ENCODE data around the gene PI4KA. TPM values are rescaled to one million over a fixed set of nuclear protein-coding genes. Genes with fewer than 3 reads are reported as not detected.
A peak's percentile ranks its signal among the peaks of the same experiment; 100 is the strongest.

The PI4KA gene
- total and polyA plus RNA-seq, 8 donors = 22.7 to 174 (median 55.4) TPM

DNA sequence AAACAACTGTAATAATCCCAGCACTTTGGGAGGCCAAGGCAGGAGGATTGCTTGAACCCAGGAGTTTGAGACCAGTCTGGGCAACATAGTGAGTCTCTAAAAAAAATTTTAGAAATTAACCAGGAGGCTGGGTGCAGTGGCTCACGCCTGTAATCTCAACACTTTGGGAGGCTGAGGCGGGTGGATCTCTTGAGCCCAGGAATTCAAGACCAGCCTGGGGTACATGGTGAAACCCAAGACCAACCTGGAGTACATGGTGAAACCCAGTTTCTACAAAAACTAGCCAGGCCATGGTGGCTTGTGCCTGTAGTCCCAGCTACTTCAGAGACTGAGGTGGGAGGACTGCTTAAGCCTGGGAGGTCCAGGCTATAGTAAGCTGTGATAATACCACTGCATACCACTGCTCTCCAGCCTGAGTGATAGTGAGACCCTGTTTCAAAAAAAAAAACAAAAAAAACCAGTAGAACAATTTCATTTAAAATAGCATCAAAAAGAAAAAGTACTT, 11.2 kb downstream of the PI4KA start:
- Histone ChIP-seq H3K9me3 (no peaks in the 10 kb centered on the region), H3K36me3 (no peaks in the 10 kb centered on the region), H3K27me3 (no peaks in the 10 kb centered on the region), H3K4me1 (peaks cover 0 to 35% (median 19%) of the 10 kb centered on the region in 4 donors), H3K27ac (no peak overlapping the region), H3K4me3 (no peak overlapping the region)
- TF ChIP-seq POLR2AphosphoS5 (IDR thresholded peaks at IDR 0.05) (no peak), POLR2A (IDR thresholded peaks at IDR 0.05) (no peak), EP300 (IDR thresholded peaks at IDR 0.05) (no peak)
- TF ChIP-seq, protein P1, sequence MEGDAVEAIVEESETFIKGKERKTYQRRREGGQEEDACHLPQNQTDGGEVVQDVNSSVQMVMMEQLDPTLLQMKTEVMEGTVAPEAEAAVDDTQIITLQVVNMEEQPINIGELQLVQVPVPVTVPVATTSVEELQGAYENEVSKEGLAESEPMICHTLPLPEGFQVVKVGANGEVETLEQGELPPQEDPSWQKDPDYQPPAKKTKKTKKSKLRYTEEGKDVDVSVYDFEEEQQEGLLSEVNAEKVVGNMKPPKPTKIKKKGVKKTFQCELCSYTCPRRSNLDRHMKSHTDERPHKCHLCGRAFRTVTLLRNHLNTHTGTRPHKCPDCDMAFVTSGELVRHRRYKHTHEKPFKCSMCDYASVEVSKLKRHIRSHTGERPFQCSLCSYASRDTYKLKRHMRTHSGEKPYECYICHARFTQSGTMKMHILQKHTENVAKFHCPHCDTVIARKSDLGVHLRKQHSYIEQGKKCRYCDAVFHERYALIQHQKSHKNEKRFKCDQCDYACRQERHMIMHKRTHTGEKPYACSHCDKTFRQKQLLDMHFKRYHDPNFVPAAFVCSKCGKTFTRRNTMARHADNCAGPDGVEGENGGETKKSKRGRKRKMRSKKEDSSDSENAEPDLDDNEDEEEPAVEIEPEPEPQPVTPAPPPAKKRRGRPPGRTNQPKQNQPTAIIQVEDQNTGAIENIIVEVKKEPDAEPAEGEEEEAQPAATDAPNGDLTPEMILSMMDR (IDR thresholded peaks at IDR 0.05) = no peak
- 85 to 95% (median 94%) methylated on average over 2 of the region's 2 CpGs for WGBS, 5 donors
- intact Hi-C loops (cut with DNase I; ENCODE audit: low total_unique reads) = no loop called here
- DNase-seq = no peak

DNA sequence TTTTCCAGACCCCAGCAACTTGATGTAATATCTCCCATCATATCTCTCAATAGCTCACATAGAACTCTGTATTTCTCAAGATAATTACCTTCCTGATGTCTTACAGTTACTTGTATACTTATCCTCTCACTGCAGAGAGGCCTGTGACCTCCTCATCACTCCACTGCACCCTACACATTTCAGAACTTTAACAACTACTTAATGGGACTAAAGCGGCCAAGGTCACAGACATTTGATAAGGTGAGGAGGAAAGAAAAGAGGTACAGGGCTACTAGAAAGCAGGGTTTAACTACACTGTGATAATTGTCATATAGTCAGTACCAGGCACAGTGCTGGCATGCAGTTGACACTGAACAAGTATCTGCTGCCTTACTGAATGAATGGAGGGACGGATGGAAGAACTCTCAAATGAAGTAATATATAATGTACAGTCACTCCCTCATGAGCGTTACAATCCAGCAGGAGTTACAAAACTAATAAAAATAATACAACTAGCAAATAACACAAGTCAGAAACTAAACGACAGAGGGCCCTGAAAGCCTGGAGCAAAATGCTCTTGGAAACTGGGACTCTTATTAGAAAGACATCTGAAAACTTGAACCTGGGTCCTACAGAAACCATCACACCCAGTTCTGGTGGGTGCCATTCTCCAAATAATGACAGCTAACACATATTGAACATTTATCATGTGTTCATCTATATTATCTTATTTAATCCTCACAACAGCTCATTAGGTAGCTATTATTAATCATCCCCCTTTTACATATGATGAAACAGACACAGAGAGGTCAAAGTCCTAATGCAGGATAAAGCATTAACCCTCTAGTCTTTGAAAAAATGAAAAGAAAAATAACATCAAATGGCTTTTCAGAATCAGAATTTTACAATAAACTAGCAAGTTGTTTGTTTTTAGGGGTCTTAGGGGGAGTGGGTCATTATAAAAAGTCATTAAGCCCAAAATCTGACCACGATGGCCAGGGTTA, 14.3 kb downstream of the PI4KA start:
- H3K4me1 ChIP-seq = peaks cover 6 to 43% (median 21%) of the 10 kb centered on the region in 4 donors
- WGBS, 5 donors = 65 to 74% (median 72%) methylated on average over 5 of the region's 5 CpGs
- no peaks in the 10 kb centered on the region for H3K36me3 ChIP-seq
- TF ChIP-seq POLR2AphosphoS5 (IDR thresholded peaks at IDR 0.05) = no peak
- TF ChIP-seq EP300 (IDR thresholded peaks at IDR 0.05) = no peak
- TF ChIP-seq, protein P1 (IDR thresholded peaks at IDR 0.05) = no peak
- no peak for TF ChIP-seq POLR2A (IDR thresholded peaks at IDR 0.05)
- no peaks in the 10 kb centered on the region for H3K27me3 ChIP-seq
- no peak overlapping the region for H3K27ac ChIP-seq
- DNase-seq = no peak
- H3K9me3 ChIP-seq = no peaks in the 10 kb centered on the region
- intact Hi-C loops (cut with DNase I; ENCODE audit: low total_unique reads) = no loop called here
- no peak overlapping the region for H3K4me3 ChIP-seq

DNA sequence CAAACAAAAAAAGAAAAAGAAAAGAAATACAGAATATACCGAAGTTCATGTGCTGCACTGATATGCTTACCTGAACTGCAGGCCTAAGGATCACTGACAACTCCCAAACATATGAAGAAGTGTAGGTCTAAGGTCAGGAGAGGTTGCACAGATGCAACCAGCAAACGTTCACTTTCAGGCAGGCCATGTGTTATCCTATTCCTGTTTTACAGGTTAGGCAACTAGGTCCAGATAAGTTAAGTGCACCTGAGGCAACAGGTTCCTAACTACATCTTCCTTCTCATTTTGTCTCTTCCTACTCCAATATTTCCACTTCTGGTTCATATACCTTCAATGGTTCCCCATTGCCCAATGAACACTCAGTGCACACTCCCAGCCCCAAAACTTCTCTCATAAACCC, 15.1 kb downstream of the PI4KA start:
- Histone ChIP-seq H3K36me3 (no peaks in the 10 kb centered on the region), H3K4me1 (peaks cover 6 to 43% (median 21%) of the 10 kb centered on the region in 4 donors), H3K27ac (no peak overlapping the region), H3K9me3 (no peaks in the 10 kb centered on the region), H3K27me3 (no peaks in the 10 kb centered on the region), H3K4me3 (no peak overlapping the region)
- WGBS, 5 donors = 15 to 46% (median 19%) methylated on average over 2 of the region's 2 CpGs
- TF ChIP-seq, protein P1 (IDR thresholded peaks at IDR 0.05) = no peak
- TF ChIP-seq POLR2AphosphoS5 (IDR thresholded peaks at IDR 0.05) (peak in 1 of 3 donors; percentile 37), EP300 (IDR thresholded peaks at IDR 0.05) (no peak), POLR2A (IDR thresholded peaks at IDR 0.05) (no peak)
- intact Hi-C loops (cut with DNase I; ENCODE audit: low total_unique reads) = no loop called here
- DNase-seq = peak in 1 of 2 donors; percentile 55

- DNase-seq = peak in 1 of 2 donors; percentile 20
- TF ChIP-seq POLR2AphosphoS5 (IDR thresholded peaks at IDR 0.05) (no peak), EP300 (IDR thresholded peaks at IDR 0.05) (no peak), POLR2A (IDR thresholded peaks at IDR 0.05) (no peak)
- TF ChIP-seq, protein P1 (IDR thresholded peaks at IDR 0.05) = no peak
These were observed 17.8 kb downstream of the PI4KA start for GRCh38 chr22:20840646-20841371.

More at GRCh38 chr22:20840646-20841371, 17.8 kb downstream of the PI4KA start:
- H3K4me3 ChIP-seq = no peak overlapping the region
- WGBS, 5 donors = 47 to 66% (median 58%) methylated on average over 8 of the region's 8 CpGs
- H3K36me3 ChIP-seq = no peaks in the 10 kb centered on the region
- H3K9me3 ChIP-seq = no peaks in the 10 kb centered on the region
- peaks cover 6 to 43% (median 26%) of the 10 kb centered on the region in 4 donors for H3K4me1 ChIP-seq
- no peaks in the 10 kb centered on the region for H3K27me3 ChIP-seq
- no peak overlapping the region for H3K27ac ChIP-seq
- intact Hi-C loops (cut with DNase I; ENCODE audit: low total_unique reads) = no loop called here

All from stomach (tissue), 9 donors.